GM21786 (cell line): Measurements from ENCODE around the gene FAF1.
A peak's percentile ranks its signal among the peaks of the same experiment; 100 is the strongest.
"Not testable (repeated sequence)": the region's sequence is repeated elsewhere in the genome, so short reads cannot be mapped to it uniquely, and the experiment has no call there.

ENCODE experiments used
- ATAC-seq: cut with Tn5 transposase; IDR thresholded peaks from one replicate; pipeline ENCODE4 v1.9.1; 2021; ENCODE audit not compliant: unreplicated experiment

Gene FAF1

DNA sequence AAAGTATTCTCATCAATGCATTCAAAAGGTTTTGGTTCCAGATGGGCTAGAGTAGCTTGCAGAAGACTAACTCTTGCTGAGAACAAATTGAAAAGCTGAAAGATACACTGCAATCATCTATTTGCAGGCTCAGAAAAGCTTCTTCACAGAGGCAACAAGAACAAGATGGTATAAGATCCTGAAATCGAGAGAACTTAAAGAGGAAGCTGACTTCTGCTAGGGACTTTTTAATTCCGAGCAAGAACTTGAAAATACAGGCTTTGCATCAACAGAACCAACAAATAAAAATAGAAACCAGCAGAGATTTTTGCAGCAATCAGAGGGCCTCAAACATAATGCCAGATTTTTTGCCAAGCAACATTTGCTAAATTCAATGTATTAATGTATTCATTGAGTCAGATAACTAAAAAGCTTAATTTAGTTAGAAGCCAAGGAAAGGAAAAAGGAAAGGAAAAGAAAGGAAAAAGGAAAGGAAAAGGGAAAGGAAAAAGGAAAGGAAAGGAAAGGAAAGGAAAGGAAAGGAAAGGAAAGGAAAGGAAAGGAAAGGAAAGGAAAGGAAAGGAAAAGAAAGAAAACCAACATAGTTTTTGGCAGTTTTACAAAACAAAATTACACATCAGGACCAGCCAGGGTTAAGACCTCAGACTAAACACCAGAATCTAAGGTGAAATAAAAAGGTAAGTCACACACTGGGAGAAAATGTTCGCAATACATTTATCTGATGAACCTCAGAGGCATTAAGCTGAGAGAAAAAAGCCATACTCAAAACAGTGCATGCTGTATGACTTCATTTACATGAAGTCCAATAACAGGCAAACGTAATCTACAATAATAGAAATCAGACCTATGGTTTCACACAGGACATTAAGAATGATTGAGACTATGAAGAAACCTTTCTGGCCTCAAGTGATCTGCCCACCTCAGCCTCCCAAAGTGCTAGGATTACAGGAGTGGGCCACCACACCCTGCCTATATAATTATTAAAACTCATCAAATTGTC lies 42.6 kb downstream of the FAF1 start:
- ATAC-seq: no peak

- ATAC-seq: no peak
These were observed 44.4 kb downstream of the FAF1 start for GRCh38 chr1:50915621-50916020.

- ATAC-seq: no peak
These were observed 46.1 kb downstream of the FAF1 start for GRCh38 chr1:50913954-50914353.

DNA sequence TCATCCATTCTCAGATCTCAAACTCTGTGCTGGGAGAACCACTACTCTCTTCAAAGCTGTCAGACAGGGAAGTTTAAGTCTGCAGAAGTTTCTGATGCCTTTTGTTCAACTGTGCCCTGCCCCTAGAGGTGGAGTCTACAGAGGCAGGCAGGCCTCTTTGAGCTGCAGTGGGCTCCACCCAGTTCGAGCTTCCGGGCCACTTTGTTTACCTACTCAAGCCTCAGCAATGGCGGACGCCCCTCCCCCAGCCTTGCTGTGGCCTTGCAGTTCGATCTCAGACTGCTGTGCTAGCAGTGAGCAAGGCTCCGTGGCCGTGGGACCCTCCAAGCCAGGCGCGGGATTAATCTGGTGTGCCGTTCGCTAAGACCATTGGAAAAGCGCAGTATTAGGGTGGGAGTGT lies 49.7 kb downstream of the FAF1 start:
- ATAC-seq: not testable (repeated sequence)

DNA sequence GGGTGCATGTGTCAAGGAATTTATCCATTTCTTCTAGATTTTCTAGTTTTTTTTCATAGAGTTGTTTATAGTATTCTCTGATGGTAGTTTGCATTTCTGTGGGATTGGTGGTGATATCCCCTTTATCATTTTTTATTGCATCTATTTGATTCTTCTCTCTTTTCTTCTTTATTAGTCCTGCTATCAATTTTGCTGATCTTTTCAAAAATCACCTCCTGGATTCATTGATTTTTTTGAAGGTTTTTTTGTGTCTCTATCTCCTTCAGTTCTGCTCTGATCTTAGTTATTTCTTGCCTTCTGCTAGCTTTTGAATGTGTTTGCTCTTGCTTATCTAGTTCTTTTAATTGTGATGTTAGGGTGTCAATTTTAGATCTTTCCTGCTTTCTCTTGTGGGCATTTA lies 52.5 kb downstream of the FAF1 start:
- not testable (repeated sequence) for ATAC-seq

GRCh38 chr1:50906050-50906449 lies 54.0 kb downstream of the FAF1 start:
- not testable (repeated sequence) for ATAC-seq

DNA sequence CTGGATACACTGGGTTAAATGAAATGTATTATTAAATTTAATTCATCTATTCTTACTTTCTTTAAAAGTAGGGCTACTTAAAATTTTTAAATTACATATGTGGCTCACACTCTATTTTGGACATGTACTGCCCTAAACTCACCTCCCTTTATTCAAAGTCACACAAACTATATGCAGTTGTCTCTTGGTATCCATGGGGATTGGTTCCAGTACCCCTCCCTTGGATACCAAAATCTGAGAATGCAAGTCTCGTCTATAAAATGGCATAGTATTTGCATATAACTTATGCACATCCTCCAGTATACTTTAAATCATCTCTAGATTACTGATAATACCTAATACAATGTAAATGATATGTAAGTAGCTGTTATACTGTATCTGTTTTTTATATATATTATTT lies 57.6 kb downstream of the FAF1 start:
- no peak for ATAC-seq

GRCh38 chr1:50901872-50902271 lies 58.2 kb downstream of the FAF1 start:
- no peak for ATAC-seq

- no peak for ATAC-seq
These were observed 61.3 kb downstream of the FAF1 start for GRCh38 chr1:50898773-50899172.

DNA sequence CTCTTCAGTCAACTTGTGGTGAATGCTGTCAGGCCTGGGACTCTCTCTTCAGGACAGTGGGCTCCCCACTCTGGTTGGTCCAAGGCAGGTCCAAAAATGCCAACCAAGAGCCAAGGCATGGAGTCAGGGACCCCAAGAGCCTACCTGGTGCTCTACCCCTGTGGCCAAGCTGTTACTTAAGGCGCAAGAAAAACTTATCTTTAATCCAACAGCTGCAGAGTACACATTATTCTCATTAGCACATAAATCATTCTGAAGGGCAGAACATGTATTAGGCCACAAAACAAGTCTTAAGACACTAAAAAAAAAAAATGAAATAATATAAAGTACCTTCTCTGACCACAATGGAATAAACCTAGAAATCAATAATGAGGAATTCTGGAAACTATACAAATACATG lies 65.7 kb downstream of the FAF1 start:
- no peak for ATAC-seq

DNA sequence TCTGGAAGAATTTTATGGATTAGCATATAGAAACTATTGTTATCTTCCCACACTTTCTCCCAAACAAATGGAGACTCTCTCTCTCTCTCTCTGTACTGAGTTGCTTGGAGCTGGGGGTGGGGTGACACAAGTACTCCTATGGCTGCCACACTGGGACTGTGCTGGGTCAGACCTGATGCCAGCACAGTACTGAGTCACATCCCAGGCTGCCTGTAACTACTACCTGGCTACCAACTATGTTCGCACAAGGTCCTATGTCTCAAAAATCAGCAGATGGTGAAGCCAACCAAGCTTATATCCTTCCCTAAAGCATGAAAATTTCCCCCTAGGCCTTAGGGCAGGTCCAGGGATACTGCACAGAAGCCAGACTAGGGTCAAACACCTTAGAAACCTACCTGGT lies 66.6 kb downstream of the FAF1 start:
- no peak for ATAC-seq

DNA sequence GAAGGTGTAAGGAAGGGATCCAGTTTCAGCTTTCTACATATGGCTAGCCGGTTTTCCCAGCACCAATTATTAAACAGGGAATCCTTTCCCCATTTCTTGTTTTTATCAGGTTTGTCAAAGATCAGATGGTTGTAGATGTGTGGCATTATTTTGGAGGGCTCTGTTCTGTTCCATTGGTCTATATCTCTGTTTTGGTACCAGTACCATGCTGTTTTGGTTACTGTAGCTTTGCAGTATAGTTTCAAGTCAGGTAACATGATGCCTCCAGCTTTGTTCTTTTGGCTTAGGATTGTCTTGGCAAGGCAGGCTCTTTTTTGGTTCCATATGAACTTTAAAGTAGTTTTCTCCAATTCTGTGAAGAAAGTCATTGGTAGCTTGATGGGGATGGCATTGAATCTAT lies 72.5 kb downstream of the FAF1 start:
- ATAC-seq: not testable (repeated sequence)

DNA sequence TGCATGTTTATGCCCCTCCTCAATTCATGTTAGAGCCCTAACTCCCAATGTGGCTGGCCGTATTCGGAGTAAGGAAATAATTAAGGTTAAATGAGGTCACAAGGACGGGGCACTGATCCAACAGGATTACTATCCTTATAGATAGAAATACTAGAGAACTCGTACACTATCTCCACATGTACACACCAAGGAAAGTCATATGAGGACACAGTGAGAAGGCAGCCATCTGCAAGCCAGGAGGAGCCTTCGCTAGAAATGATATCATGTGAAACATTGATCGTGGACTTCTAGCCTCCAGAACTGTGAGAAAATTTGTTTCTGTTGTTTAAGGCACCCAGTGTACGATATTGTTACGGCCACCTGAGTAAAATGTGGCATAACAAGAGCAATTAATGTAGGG lies 79.7 kb downstream of the FAF1 start:
- ATAC-seq: no peak

DNA sequence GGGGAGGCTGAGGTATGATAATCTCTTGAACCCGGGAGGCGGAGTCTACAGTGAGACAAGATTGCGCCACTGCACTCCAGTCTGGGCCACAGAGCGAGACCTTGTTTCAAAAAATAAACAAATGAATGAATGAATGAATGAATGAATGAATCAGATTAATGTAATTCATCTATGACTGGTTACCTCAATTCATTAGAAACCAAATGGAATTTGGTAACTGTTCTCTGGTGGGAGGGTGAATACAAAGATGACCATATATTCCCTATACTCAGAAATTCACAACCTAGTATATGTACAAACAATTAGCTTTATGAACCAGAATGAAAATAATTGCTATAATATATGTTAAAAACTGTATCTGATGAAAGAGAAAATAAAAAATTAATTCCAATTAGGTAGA lies 80.9 kb downstream of the FAF1 start:
- no peak for ATAC-seq

- no peak for ATAC-seq
These were observed 81.6 kb downstream of the FAF1 start for GRCh38 chr1:50878434-50878833.

DNA sequence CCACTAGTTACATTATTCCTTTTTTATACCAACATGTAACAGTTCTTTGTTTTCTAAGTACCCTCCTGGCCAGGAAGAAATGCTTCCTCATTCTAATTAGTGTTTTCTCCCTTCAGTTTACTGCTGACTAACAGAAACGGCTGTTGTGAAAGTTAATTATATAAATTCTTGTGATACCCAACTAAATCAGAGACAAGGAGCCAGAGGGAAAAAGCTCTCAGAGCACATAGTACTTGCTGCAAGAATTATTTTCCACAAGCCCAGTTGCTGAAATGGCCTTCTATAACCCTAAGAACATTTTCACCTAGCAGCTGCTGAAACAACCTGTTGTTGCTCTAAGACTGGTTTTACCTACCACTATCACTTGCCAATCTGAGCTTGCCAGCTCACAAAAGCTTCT lies 82.4 kb downstream of the FAF1 start:
- ATAC-seq: no peak

- ATAC-seq: peak; percentile 93
These were observed 86.4 kb downstream of the FAF1 start for GRCh38 chr1:50873458-50874187.

DNA sequence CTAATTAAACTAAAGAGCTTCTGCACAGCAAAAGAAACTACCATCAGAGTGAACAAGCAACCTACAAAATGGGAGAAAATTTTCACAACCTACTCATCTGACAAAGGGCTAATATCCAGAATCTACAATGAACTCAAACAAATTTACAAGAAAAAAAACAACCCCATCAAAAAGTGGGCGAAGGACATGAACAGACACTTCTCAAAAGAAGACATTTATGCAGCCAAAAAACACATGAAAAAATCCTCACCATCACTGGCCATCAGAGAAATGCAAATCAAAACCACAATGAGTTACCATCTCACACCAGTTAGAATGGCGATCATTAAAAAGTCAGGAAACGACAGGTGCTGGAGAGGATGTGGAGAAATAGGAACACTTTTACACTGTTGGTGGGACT lies 95.2 kb downstream of the FAF1 start:
- ATAC-seq: not testable (repeated sequence)

- no peak for ATAC-seq
These were observed 98.3 kb downstream of the FAF1 start for GRCh38 chr1:50861772-50862171.

DNA sequence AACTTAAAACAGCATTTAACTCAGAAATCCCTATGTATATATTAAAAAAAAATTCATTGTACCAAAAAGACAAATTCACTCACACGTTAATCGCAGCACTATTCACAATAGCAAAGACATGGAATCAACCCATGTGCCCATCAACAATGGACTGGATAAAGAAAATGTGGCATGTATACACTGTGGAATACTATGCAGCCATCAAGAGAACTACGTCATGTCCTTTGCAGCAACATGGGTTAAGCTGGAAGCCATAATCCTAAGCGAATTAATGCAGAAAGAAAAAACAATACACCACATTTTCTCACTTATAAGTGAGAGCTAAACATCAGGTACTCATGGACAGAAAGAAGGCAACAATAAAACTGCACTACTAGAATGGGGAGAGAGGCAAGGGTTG lies 99.4 kb downstream of the FAF1 start:
- ATAC-seq: no peak

DNA sequence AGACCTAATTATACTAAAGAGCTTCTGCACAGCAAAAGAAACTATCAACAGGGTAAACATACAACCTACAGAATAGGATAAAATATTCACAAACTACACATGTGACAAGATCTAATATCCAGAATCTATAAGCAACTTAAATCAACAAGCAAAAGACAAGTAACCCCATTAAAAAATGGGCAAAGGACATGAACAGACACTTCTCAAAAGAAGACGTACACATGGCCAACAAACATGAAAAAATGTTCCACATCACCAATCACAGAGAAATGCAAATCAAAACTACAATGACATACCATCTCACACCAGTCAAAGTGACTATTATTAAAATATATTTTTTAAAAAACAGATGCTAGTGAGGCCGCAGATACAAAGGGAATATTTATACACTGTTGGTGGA lies 99.8 kb downstream of the FAF1 start:
- ATAC-seq: no peak

DNA sequence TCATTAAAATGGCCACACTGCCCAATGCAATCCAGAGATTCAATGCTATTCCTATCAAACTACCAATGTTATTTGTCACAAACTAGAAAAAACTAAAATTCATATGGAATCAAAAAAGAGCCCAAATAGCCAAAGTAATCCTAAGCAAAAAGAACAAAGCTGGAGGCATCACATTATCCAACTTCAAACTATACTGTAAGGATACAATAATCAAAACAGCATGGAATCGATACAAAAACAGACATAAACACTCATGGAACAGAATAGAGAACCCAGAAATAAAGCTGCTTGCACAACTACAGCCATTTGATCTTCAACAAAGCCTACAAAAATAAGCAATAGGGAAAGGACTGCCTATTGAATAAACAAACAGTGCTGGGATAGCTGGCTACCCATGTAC lies 100.4 kb downstream of the FAF1 start:
- no peak for ATAC-seq
